WERI-Rb-1 (cell line): ENCODE measurements around the gene PLCL2.

ENCODE experiments used
- DNase-seq: peaks from one replicate; pipeline ENCODE4 v3.0.0-alpha.2; 2020
- H3K27ac ChIP-seq: fragments of 250-450 bp; sonication (Bioruptor Pico); 2 replicates; pipeline ENCODE4 v1.5.1; 2020; ENCODE audit warnings: mild to moderate bottlenecking, moderate library complexity
- H3K27me3 ChIP-seq: fragments of 250-450 bp; sonication (Bioruptor Pico); 2 replicates; pipeline ENCODE4 v1.5.1; 2021; ENCODE audit warnings: mild to moderate bottlenecking, low read depth, moderate library complexity; ENCODE audit not compliant: insufficient read depth, severe bottlenecking
- H3K36me3 ChIP-seq: fragments of 250-450 bp; sonication (Bioruptor Pico); 2 replicates; pipeline ENCODE4 v1.5.1; 2020; ENCODE audit warnings: mild to moderate bottlenecking, moderate library complexity
- H3K4me3 ChIP-seq: 2 replicates; pipeline ENCODE4 v1.5.1; 2011; ENCODE audit warnings: low read depth, mild to moderate bottlenecking, control low read depth, low read length
- H3K9me3 ChIP-seq: fragments of 250-450 bp; sonication (Bioruptor Pico); 2 replicates; pipeline ENCODE4 v1.5.1; 2021; ENCODE audit warnings: mild to moderate bottlenecking, moderate library complexity; ENCODE audit not compliant: severe bottlenecking
- CTCF ChIP-seq: IDR thresholded peaks from 2 replicates; pipeline ENCODE4 v1.5.1; 2011; ENCODE audit warnings: low read depth, mild to moderate bottlenecking, control low read depth, inconsistent platforms, low read length

Gene PLCL2

GRCh38 chr3:17132286-17133115, 247.7 kb downstream of the PLCL2 start:
- no peak overlapping the region for H3K27ac ChIP-seq
- DNase-seq: no peak
- H3K4me3 ChIP-seq: no peak overlapping the region
- no peak for TF ChIP-seq CTCF
- no peaks in the 10 kb centered on the region for H3K27me3 ChIP-seq
- no peaks in the 10 kb centered on the region for H3K36me3 ChIP-seq
- H3K9me3 ChIP-seq: no peaks in the 10 kb centered on the region

GRCh38 chr3:17133632-17134545, 249.1 kb downstream of the PLCL2 start:
- TF ChIP-seq CTCF: no peak
- no peaks in the 10 kb centered on the region for H3K27me3 ChIP-seq
- no peaks in the 10 kb centered on the region for H3K36me3 ChIP-seq

GRCh38 chr3:17135696-17136095, 250.9 kb downstream of the PLCL2 start:
- H3K4me3 ChIP-seq: peak overlapping the region; percentile 5; the same call in 1 of the 2 replicates
- peak; percentile 55 for DNase-seq
- TF ChIP-seq CTCF: no peak
- no peaks in the 10 kb centered on the region for H3K27me3 ChIP-seq
- peak overlapping the region; percentile 79 for H3K27ac ChIP-seq
- no peaks in the 10 kb centered on the region for H3K9me3 ChIP-seq
- H3K36me3 ChIP-seq: no peaks in the 10 kb centered on the region

More at GRCh38 chr3:17133632-17134545, 249.1 kb downstream of the PLCL2 start:
- H3K4me3 ChIP-seq: no peak overlapping the region
- no peak overlapping the region for H3K27ac ChIP-seq
- DNase-seq: no peak
- H3K9me3 ChIP-seq: no peaks in the 10 kb centered on the region

GRCh38 chr3:17136136-17136721, 251.5 kb downstream of the PLCL2 start:
- peak; percentile 93 for DNase-seq
- peak overlapping the region; percentile 79 for H3K27ac ChIP-seq
- no peak for TF ChIP-seq CTCF
- H3K36me3 ChIP-seq: no peaks in the 10 kb centered on the region
- H3K4me3 ChIP-seq: peak overlapping the region; percentile 5; the same call in 1 of the 2 replicates
- H3K27me3 ChIP-seq: no peaks in the 10 kb centered on the region
- no peaks in the 10 kb centered on the region for H3K9me3 ChIP-seq

GRCh38 chr3:17137321-17137826, 252.6 kb downstream of the PLCL2 start:
- no peak for DNase-seq
- Histone ChIP-seq H3K36me3 (no peaks in the 10 kb centered on the region), H3K27me3 (no peaks in the 10 kb centered on the region)

More at GRCh38 chr3:17137321-17137826, 252.6 kb downstream of the PLCL2 start:
- no peak overlapping the region for H3K4me3 ChIP-seq
- H3K27ac ChIP-seq: peak overlapping the region; percentile 19; the same call in 1 of the 2 replicates
- TF ChIP-seq CTCF: no peak
- no peaks in the 10 kb centered on the region for H3K9me3 ChIP-seq
